Endodermal cell (in vitro differentiated cells): ENCODE measurements around the gene ATOX1. TPM values are rescaled to one million over a fixed set of nuclear protein-coding genes. Genes with fewer than 3 reads are reported as not detected.
A peak's percentile ranks its signal among the peaks of the same experiment; 100 is the strongest.

Experiments
- DNase-seq: peaks from one replicate; pipeline ENCODE4 v3.0.0-alpha.2; 2017
- H3K27ac ChIP-seq: 2 replicates; pipeline ENCODE4 v1.5.1; 2013; ENCODE audit warnings: mild to moderate bottlenecking, low read depth, low read length, moderate library complexity
- H3K27me3 ChIP-seq: 2 replicates; pipeline ENCODE4 v1.6.1; 2013; ENCODE audit warnings: mild to moderate bottlenecking, low read length, moderate library complexity; ENCODE audit not compliant: insufficient read depth, control insufficient read depth, poor library complexity, severe bottlenecking
- H3K36me3 ChIP-seq: 2 replicates; pipeline ENCODE4 v1.7.0; 2013; ENCODE audit warnings: mild to moderate bottlenecking, low read length, moderate library complexity; ENCODE audit not compliant: control insufficient read depth, insufficient read depth
- H3K4me1 ChIP-seq: one replicate; pipeline ENCODE4 v1.7.0; 2013; ENCODE audit warnings: low read length; ENCODE audit not compliant: control insufficient read depth, insufficient read depth
- H3K4me3 ChIP-seq: 2 replicates; pipeline ENCODE4 v1.5.1; 2013; ENCODE audit warnings: mild to moderate bottlenecking, low read length, moderate library complexity
- H3K9ac ChIP-seq: 2 replicates; pipeline ENCODE4 v1.6.1; 2013; ENCODE audit warnings: mild to moderate bottlenecking, low read length, moderate library complexity; ENCODE audit not compliant: poor library complexity, severe bottlenecking; ENCODE audit errors: extremely low read depth
- H3K9me3 ChIP-seq: 2 replicates; pipeline ENCODE4 v1.6.1; 2013; ENCODE audit warnings: mild to moderate bottlenecking, low read length, moderate library complexity; ENCODE audit not compliant: control insufficient read depth
- H3K27ac Mint-ChIP-seq: 2 replicates; pipeline ENCODE4 v1.8.0; 2020; ENCODE audit warnings: mixed read lengths
- H3K27me3 Mint-ChIP-seq: 2 replicates; pipeline ENCODE4 v1.8.0; 2021; ENCODE audit warnings: mild to moderate bottlenecking, mixed read lengths; ENCODE audit not compliant: insufficient read depth
- H3K36me3 Mint-ChIP-seq: 2 replicates; pipeline ENCODE4 v1.8.0; 2020; ENCODE audit warnings: low read depth, mixed read lengths
- H3K4me1 Mint-ChIP-seq: 2 replicates; pipeline ENCODE4 v1.8.0; 2020; ENCODE audit warnings: mixed read lengths
- H3K4me3 Mint-ChIP-seq: 2 replicates; pipeline ENCODE4 v1.8.0; 2020; ENCODE audit warnings: mild to moderate bottlenecking, moderate library complexity, mixed read lengths
- H3K9me3 Mint-ChIP-seq: 2 replicates; pipeline ENCODE4 v1.8.0; 2020; ENCODE audit warnings: mild to moderate bottlenecking, mixed read lengths
- WGBS, 2 experiments: methylation state at CpG; one replicate each; pipeline versions ENCODE4 v1.1.5 to v1.1.7; 2013; ENCODE audit warnings: missing lambda C conversion rate in 2 of 2, mixed read lengths in 1 of 2; ENCODE audit not compliant: insufficient coverage in 1 of 2, insufficient read length in 1 of 2; 5-methylcytosine and 5-hydroxymethylcytosine counted together
- total RNA-seq, 2 donors: library from RNA; stranded (reverse); fragmentation: NEBNext Ultra II Directional in 1 of 2; extraction: Animal tissue kit (Norgen Biotek cat#: 25700) in 1 of 2; gene quantifications; 2 replicates in 1 of 2; 3 replicates in 1 of 2; pipeline ENCODE4 v1.2.1, GENCODE V29; 2021
- TF ChIP-seq, protein P1 (sequence below): fragments of 200-600 bp; sonication (generic); conservative IDR thresholded peaks from 2 replicates; pipeline ENCODE4 v1.5.0; 2021; ENCODE audit warnings: antibody characterized with exemption, mild to moderate bottlenecking

Gene ATOX1
- total RNA-seq, 2 donors from 2014 or later, result 105 to 129 TPM

DNA sequence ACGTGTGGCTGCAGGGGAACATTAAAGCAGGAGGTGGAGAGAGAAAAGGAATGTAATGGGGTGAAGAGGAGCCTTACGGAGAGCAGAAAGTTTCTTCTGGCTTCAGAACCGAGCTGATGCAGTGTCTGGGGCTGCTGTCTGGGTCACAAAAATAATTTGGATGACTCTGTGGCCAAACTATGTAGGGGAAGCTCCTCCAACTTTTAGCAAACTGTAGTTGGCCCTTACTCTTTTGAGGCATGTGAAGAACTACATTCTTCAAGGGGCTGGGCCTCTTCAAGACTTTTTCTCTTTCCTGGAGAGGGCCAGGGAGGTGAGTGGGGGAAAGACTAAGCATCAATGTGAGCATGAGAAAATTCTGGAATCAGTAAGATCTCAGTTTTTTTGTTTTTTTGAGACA is 39.8 kb downstream of the ATOX1 start:
- Histone ChIP-seq H3K9ac (no peak overlapping the region), H3K4me1 (no peaks in the 10 kb centered on the region), H3K27me3 (no peaks in the 10 kb centered on the region), H3K36me3 (no peaks in the 10 kb centered on the region), H3K27ac (no peak overlapping the region), H3K9me3 (no peaks in the 10 kb centered on the region), H3K4me3 (no peak overlapping the region)
- 83 to 85% methylated on average over 1 to 3 of the region's 3 CpGs for WGBS, 2 experiments
- DNase-seq, result no peak
- Mint-ChIP-seq H3K27ac (no peak overlapping the region), H3K4me1 (peaks cover 9% of the 10 kb centered on the region), H3K27me3 (no peaks in the 10 kb centered on the region), H3K4me3 (no peak overlapping the region), H3K36me3 (no peaks in the 10 kb centered on the region), H3K9me3 (peaks cover 6% of the 10 kb centered on the region)
- TF ChIP-seq, protein P1, sequence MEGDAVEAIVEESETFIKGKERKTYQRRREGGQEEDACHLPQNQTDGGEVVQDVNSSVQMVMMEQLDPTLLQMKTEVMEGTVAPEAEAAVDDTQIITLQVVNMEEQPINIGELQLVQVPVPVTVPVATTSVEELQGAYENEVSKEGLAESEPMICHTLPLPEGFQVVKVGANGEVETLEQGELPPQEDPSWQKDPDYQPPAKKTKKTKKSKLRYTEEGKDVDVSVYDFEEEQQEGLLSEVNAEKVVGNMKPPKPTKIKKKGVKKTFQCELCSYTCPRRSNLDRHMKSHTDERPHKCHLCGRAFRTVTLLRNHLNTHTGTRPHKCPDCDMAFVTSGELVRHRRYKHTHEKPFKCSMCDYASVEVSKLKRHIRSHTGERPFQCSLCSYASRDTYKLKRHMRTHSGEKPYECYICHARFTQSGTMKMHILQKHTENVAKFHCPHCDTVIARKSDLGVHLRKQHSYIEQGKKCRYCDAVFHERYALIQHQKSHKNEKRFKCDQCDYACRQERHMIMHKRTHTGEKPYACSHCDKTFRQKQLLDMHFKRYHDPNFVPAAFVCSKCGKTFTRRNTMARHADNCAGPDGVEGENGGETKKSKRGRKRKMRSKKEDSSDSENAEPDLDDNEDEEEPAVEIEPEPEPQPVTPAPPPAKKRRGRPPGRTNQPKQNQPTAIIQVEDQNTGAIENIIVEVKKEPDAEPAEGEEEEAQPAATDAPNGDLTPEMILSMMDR, result no peak

GRCh38 chr5:151718153-151718552 is 40.3 kb downstream of the ATOX1 start:
- Histone ChIP-seq H3K4me1 (no peaks in the 10 kb centered on the region), H3K36me3 (no peaks in the 10 kb centered on the region), H3K27me3 (no peaks in the 10 kb centered on the region), H3K4me3 (no peak overlapping the region), H3K9me3 (no peaks in the 10 kb centered on the region), H3K9ac (no peak overlapping the region), H3K27ac (no peak overlapping the region)
- Mint-ChIP-seq H3K36me3 (no peaks in the 10 kb centered on the region), H3K27me3 (no peaks in the 10 kb centered on the region), H3K27ac (no peak overlapping the region), H3K9me3 (peaks cover 9% of the 10 kb centered on the region), H3K4me1 (peaks cover 9% of the 10 kb centered on the region), H3K4me3 (no peak overlapping the region)
- TF ChIP-seq, protein P1, result no peak
- DNase-seq, result peak; percentile 44
- 93 to 100% methylated on average over 2 of the region's 2 CpGs for WGBS, 2 experiments

GRCh38 chr5:151717416-151717815 is 41.0 kb downstream of the ATOX1 start:
- WGBS, 2 experiments, result 50 to 61% methylated on average over 2 to 3 of the region's 3 CpGs
- H3K27ac Mint-ChIP-seq, result no peak overlapping the region
- H3K36me3 ChIP-seq, result no peaks in the 10 kb centered on the region

More at GRCh38 chr5:151717416-151717815, 41.0 kb downstream of the ATOX1 start:
- TF ChIP-seq, protein P1, result no peak
- H3K9me3 ChIP-seq, result no peaks in the 10 kb centered on the region
- no peaks in the 10 kb centered on the region for H3K27me3 ChIP-seq
- Mint-ChIP-seq H3K9me3 (peaks cover 9% of the 10 kb centered on the region), H3K4me1 (peaks cover 9% of the 10 kb centered on the region), H3K4me3 (no peak overlapping the region), H3K27me3 (no peaks in the 10 kb centered on the region), H3K36me3 (no peaks in the 10 kb centered on the region)
- H3K27ac ChIP-seq, result no peak overlapping the region
- H3K9ac ChIP-seq, result no peak overlapping the region
- peak; percentile 34 for DNase-seq
- H3K4me1 ChIP-seq, result no peaks in the 10 kb centered on the region
- no peak overlapping the region for H3K4me3 ChIP-seq
